ENCODE measurements around the gene CA5A.

DNA sequence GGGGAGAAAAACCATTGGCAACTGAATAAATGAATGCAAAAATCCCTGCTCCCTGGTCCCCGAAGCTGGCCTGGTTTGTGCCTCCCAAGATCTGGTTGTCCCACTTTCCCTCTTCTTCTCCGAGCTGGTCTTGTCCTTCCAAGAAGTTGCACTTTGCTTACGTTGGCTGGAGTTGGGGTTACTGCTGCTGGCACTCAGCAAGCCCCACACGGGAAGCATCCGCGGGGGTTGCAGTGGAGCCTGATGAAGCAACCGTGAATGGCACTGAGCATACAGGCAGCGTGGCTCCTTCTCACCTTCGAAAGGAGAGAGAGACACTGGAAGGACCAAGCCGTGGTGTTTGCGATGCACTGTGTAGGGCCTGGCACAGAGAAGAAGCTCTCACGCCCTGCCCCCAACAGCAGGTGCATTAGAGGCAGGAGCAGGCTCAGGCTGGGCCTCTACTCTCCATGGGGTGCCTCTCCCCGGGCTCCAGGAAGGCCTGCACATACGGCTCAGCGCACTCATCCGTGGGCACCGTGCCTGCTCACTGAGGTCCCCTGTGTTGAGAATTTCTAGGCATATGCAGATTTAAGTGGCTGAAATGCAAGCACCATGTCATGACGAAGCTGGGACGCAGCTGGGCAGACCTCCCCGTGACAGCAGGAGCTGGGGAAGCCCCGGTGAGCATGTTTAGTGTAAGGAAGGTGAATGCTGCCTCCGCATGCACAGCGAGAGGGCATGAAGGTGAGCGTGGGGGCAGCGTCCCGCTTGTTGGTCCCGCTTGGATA, 12.1 kb downstream of the CA5A start:
- TF ChIP-seq, protein P1, sequence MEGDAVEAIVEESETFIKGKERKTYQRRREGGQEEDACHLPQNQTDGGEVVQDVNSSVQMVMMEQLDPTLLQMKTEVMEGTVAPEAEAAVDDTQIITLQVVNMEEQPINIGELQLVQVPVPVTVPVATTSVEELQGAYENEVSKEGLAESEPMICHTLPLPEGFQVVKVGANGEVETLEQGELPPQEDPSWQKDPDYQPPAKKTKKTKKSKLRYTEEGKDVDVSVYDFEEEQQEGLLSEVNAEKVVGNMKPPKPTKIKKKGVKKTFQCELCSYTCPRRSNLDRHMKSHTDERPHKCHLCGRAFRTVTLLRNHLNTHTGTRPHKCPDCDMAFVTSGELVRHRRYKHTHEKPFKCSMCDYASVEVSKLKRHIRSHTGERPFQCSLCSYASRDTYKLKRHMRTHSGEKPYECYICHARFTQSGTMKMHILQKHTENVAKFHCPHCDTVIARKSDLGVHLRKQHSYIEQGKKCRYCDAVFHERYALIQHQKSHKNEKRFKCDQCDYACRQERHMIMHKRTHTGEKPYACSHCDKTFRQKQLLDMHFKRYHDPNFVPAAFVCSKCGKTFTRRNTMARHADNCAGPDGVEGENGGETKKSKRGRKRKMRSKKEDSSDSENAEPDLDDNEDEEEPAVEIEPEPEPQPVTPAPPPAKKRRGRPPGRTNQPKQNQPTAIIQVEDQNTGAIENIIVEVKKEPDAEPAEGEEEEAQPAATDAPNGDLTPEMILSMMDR (IDR thresholded peaks at IDR 0.05; ENCODE audit: insufficient read depth, low read length) = no peak
- no peak for TF ChIP-seq POLR2AphosphoS5 (IDR thresholded peaks at IDR 0.05; ENCODE audit: low read depth)

Data from HL-60 (cell line).